GM12801 (cell line): Measurements from ENCODE around the gene ERC2.

Source experiments
- TF ChIP-seq, protein P1 (sequence below): IDR thresholded peaks from one replicate; pipeline ENCODE4 v1.5.1; 2011; ENCODE audit warnings: control low read depth; ENCODE audit not compliant: insufficient read length; ENCODE audit errors: extremely low read depth

ERC2 gene

DNA sequence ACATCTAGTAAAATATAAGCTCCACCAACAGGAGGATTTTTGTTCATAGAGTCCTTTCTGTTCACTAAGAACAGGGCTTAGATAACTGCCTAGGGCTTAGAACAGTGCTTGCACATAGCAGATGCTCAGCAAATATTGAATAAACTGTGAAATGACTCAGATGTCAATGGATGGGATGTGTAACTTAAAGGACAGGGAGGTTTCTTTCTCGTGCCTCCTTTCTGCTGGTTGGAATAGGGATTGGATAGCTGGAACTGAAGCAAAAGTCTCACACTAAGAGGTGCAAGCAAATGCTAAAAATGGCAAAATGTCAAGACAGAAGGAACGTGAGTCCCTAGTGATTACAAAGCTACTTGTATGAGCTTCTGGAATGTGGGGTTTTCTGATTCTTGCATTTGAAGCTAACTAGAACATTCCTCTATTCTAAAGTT lies 588.4 kb downstream of the ERC2 start:
- TF ChIP-seq, protein P1, sequence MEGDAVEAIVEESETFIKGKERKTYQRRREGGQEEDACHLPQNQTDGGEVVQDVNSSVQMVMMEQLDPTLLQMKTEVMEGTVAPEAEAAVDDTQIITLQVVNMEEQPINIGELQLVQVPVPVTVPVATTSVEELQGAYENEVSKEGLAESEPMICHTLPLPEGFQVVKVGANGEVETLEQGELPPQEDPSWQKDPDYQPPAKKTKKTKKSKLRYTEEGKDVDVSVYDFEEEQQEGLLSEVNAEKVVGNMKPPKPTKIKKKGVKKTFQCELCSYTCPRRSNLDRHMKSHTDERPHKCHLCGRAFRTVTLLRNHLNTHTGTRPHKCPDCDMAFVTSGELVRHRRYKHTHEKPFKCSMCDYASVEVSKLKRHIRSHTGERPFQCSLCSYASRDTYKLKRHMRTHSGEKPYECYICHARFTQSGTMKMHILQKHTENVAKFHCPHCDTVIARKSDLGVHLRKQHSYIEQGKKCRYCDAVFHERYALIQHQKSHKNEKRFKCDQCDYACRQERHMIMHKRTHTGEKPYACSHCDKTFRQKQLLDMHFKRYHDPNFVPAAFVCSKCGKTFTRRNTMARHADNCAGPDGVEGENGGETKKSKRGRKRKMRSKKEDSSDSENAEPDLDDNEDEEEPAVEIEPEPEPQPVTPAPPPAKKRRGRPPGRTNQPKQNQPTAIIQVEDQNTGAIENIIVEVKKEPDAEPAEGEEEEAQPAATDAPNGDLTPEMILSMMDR = no peak

DNA sequence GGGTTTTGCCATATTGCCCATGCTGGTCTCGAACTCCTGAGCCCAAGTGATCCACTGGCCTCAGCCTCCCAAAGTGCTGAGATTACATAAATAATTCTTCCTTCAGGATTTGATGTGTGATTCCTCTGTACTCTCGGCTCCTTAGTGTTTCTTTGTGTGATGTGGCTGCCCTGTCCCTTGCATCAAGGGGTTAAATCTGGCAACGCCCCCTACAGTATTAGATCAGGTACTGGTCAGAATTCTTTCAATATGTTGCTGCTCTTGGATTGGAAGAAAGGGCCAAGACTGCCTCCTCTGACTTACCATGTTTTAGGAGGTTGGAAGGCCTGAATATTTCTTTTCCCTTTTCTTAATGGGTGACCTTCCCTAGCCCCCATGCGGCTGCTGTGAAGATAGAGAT lies 590.6 kb downstream of the ERC2 start:
- TF ChIP-seq, protein P1 = no peak

DNA sequence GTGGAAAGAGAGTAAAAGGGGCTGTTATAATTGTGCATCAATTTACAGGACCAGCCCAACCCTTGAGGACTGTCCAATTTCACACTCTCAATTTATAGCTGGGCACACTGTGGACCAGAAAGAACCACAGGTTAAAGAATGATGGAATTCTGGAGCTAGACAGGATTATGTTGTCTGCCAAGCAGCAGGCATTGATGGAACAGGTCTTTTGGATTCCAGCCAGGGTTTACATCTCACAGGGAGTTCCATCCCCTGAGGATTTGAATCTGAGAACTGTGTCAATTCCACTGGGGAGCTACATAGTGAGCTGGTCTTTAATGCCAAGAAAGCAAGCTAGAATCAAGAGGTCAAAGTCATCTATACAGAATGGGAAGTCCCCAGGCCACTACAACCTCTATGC lies 591.7 kb downstream of the ERC2 start:
- TF ChIP-seq, protein P1 = no peak

GRCh38 chr3:55875113-55875512 lies 593.2 kb downstream of the ERC2 start:
- TF ChIP-seq, protein P1 = no peak

GRCh38 chr3:55873523-55874254 lies 594.6 kb downstream of the ERC2 start:
- TF ChIP-seq, protein P1 = no peak

GRCh38 chr3:55870594-55870993 lies 597.7 kb downstream of the ERC2 start:
- TF ChIP-seq, protein P1 = no peak

DNA sequence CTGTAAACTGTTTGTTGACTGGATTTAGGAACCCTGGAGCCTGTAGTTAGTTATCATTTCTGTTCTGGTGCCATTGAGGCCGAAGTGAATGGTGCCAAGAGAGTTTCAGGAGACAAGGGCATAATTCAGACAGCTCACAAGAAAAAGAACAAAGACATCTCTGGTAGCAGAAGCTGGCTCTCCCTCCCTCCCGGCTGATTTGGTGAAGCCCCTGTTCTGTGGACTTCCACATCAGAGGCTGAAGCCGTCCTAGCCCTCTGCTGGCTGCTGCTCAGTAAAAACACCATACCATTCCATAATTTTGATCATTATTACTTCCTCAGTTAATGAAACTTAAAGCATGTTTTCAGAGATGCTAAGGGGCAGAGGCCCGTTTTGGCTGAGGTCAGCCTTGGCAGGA lies 599.9 kb downstream of the ERC2 start:
- TF ChIP-seq, protein P1 = no peak
